SU-DHL-6 (cell line): Measurements from ENCODE around the gene ZFP36.
"Not testable (repeated sequence)": the region's sequence is repeated elsewhere in the genome, so short reads cannot be mapped to it uniquely, and the experiment has no call there.

Experiments
- H2AFZ ChIP-seq: fragments of 200-600 bp; sonication (generic); 2 replicates; pipeline ENCODE4 v1.6.1; 2014; ENCODE audit warnings: low read depth, mild to moderate bottlenecking, moderate library complexity, mixed read lengths, antibody characterized with exemption, low read length; ENCODE audit not compliant: severe bottlenecking
- H3F3A ChIP-seq: fragments of 200-600 bp; shearing (Covaris generic); 2 replicates; pipeline ENCODE4 v1.6.0; 2016; ENCODE audit warnings: antibody characterized with exemption, mild to moderate bottlenecking; ENCODE audit not compliant: insufficient read depth
- H3K27ac ChIP-seq: fragments of 200-600 bp; sonication (generic); 2 replicates; pipeline ENCODE4 v1.5.1; 2016; ENCODE audit warnings: low read depth, mild to moderate bottlenecking, low read length, moderate library complexity, mixed read lengths
- H3K27me3 ChIP-seq: fragments of 200-600 bp; sonication (generic), shearing (Covaris generic); 2 replicates; pipeline ENCODE4 v1.6.0; 2014; ENCODE audit warnings: mild to moderate bottlenecking, low read length
- H3K36me3 ChIP-seq: fragments of 200-600 bp; sonication (generic); 2 replicates; pipeline ENCODE4 v1.6.1; 2014; ENCODE audit warnings: mild to moderate bottlenecking, low read length, mixed read lengths
- H3K4me2 ChIP-seq: fragments of 300-600, 200-600 bp; shearing (Covaris generic), sonication (generic); 2 replicates; pipeline ENCODE4 v1.6.0; 2014; ENCODE audit warnings: low read length, low read depth, mild to moderate bottlenecking; ENCODE audit not compliant: poor library complexity, severe bottlenecking
- H3K4me3 ChIP-seq: fragments of 200-600 bp; sonication (generic); 2 replicates; pipeline ENCODE4 v1.5.1; 2014; ENCODE audit warnings: antibody characterized with exemption, low read length, mild to moderate bottlenecking, mixed read lengths; ENCODE audit not compliant: insufficient read depth, poor library complexity, severe bottlenecking
- H3K79me2 ChIP-seq: fragments of 200-600 bp; sonication (generic); 2 replicates; pipeline ENCODE4 v1.6.1; 2014; ENCODE audit warnings: mild to moderate bottlenecking, low read length, moderate library complexity; ENCODE audit not compliant: insufficient read depth
- H3K9ac ChIP-seq: fragments of 200-600 bp; sonication (generic); 2 replicates; pipeline ENCODE4 v1.7.0; 2014; ENCODE audit warnings: mild to moderate bottlenecking, low read length
- H3K9me2 ChIP-seq: fragments of 200-600 bp; sonication (generic); replicated peaks from 2 replicates; pipeline ENCODE4 v1.6.1; 2014; ENCODE audit warnings: low read length; ENCODE audit not compliant: insufficient read depth
- H3K9me3 ChIP-seq: fragments of 200-600 bp; sonication (generic); 2 replicates; pipeline ENCODE4 v1.6.1; 2014; ENCODE audit warnings: low read length, mixed read lengths; ENCODE audit not compliant: insufficient read depth
- H4K20me1 ChIP-seq: fragments of 200-600 bp; sonication (generic); 2 replicates; pipeline ENCODE4 v1.6.1; 2014; ENCODE audit warnings: low read depth, mild to moderate bottlenecking, antibody characterized with exemption, low read length, moderate library complexity, mixed read lengths
- CTCF ChIP-seq: fragments of 200-600 bp; sonication (generic); IDR thresholded peaks from one replicate; pipeline ENCODE4 v1.5.1; 2017; ENCODE audit warnings: antibody characterized with exemption, mild to moderate bottlenecking, low read length, moderate library complexity; ENCODE audit not compliant: insufficient read depth, poor library complexity, severe bottlenecking
- EZH2phosphoT487 ChIP-seq: fragments of 200-600 bp; sonication (generic), shearing (Covaris generic); conservative IDR thresholded peaks from 2 replicates; pipeline ENCODE4 v1.6.1; 2018; ENCODE audit warnings: mild to moderate bottlenecking, antibody characterized with exemption, low read length, moderate library complexity, mixed read lengths

The ZFP36 gene

GRCh38 chr19:39446365-39447084, 39.9 kb downstream of the ZFP36 start:
- Histone ChIP-seq H3K4me3 (peak overlapping the region; percentile 99), H3K79me2 (peaks cover 68% of the 10 kb centered on the region), H3K27ac (peak overlapping the region; percentile 77), H3K9me3 (no peaks in the 10 kb centered on the region), H3K9ac (peak overlapping the region; percentile 100), H3K27me3 (no peaks in the 10 kb centered on the region), H3K9me2 (no peaks in the 10 kb centered on the region), H3K36me3 (no peaks in the 10 kb centered on the region), H3K4me2 (peak overlapping the region; percentile 97), H2AFZ (no peak overlapping the region), H3F3A (peaks cover 11% of the 10 kb centered on the region; the same call in 1 of the 2 replicates), H4K20me1 (no peaks in the 10 kb centered on the region; the same call in 1 of the 2 replicates)
- TF ChIP-seq CTCF: no peak
- TF ChIP-seq EZH2phosphoT487: no peak

- H2AFZ ChIP-seq: no peak overlapping the region
- no peaks in the 10 kb centered on the region for H3K9me3 ChIP-seq
- H4K20me1 ChIP-seq: no peaks in the 10 kb centered on the region; the same call in 1 of the 2 replicates
- H3K27ac ChIP-seq: peak overlapping the region; percentile 77
- no peaks in the 10 kb centered on the region for H3K27me3 ChIP-seq
- peak overlapping the region; percentile 38 for H3K4me3 ChIP-seq
- H3K79me2 ChIP-seq: peaks cover 85% of the 10 kb centered on the region
- peaks cover 7% of the 10 kb centered on the region; the same call in 1 of the 2 replicates for H3F3A ChIP-seq
- H3K4me2 ChIP-seq: peak overlapping the region; percentile 97
- no peaks in the 10 kb centered on the region for H3K36me3 ChIP-seq
- no peak for TF ChIP-seq CTCF
- no peak for TF ChIP-seq EZH2phosphoT487
- H3K9me2 ChIP-seq: no peaks in the 10 kb centered on the region
- H3K9ac ChIP-seq: peak overlapping the region; percentile 100
Observed at GRCh38 chr19:39448271-39448670, 41.6 kb downstream of the ZFP36 start.

- Histone ChIP-seq H3K36me3 (no peaks in the 10 kb centered on the region), H3K79me2 (peaks cover 95% of the 10 kb centered on the region), H3K27ac (peak overlapping the region; percentile 77), H3K9me2 (no peaks in the 10 kb centered on the region), H3F3A (peaks cover 7% of the 10 kb centered on the region; the same call in 1 of the 2 replicates), H2AFZ (no peak overlapping the region), H3K4me2 (peak overlapping the region; percentile 97), H3K9ac (peak overlapping the region; percentile 100), H3K9me3 (no peaks in the 10 kb centered on the region), H3K27me3 (no peaks in the 10 kb centered on the region), H3K4me3 (no peak overlapping the region), H4K20me1 (no peaks in the 10 kb centered on the region; the same call in 1 of the 2 replicates)
- no peak for TF ChIP-seq EZH2phosphoT487
- no peak for TF ChIP-seq CTCF
Observed at GRCh38 chr19:39449116-39449797, 42.6 kb downstream of the ZFP36 start.

GRCh38 chr19:39451257-39451656, 44.6 kb downstream of the ZFP36 start:
- not testable (repeated sequence) for H3K36me3 ChIP-seq, H3K9me3 ChIP-seq, H3K27me3 ChIP-seq, H3F3A ChIP-seq, H3K4me3 ChIP-seq, H3K9me2 ChIP-seq, H3K4me2 ChIP-seq, H3K27ac ChIP-seq, H4K20me1 ChIP-seq, H3K9ac ChIP-seq, H2AFZ ChIP-seq
- peaks cover 91% of the 10 kb centered on the region for H3K79me2 ChIP-seq
